Urinary bladder (tissue), 4 donors: ENCODE measurements around the gene PQBP1. TPM values are rescaled to one million over a fixed set of nuclear protein-coding genes. Genes with fewer than 3 reads are reported as not detected.

Experiments
- DNase-seq: peaks from one replicate; pipeline ENCODE4 v3.0.0-alpha.2; 2015; ENCODE audit errors: extremely low spot score
- H3K27ac ChIP-seq: one replicate; pipeline ENCODE4 v1.5.1; 2013; ENCODE audit warnings: low read depth, mild to moderate bottlenecking, moderate library complexity
- H3K36me3 ChIP-seq: one replicate; pipeline ENCODE4 v1.6.1; 2013; ENCODE audit warnings: mild to moderate bottlenecking, moderate library complexity; ENCODE audit not compliant: insufficient read depth
- H3K4me1 ChIP-seq: one replicate; pipeline ENCODE4 v1.6.1; 2013; ENCODE audit warnings: mild to moderate bottlenecking, moderate library complexity; ENCODE audit not compliant: insufficient read depth
- H3K4me3 ChIP-seq: one replicate; pipeline ENCODE4 v1.5.1; 2013; ENCODE audit warnings: low read depth, low read length
- WGBS: extraction: QIAGEN DNeasy Blood & Tissue Kit; methylation state at CpG from one replicate; pipeline ENCODE4 v1.1.7; 2013; 5-methylcytosine and 5-hydroxymethylcytosine counted together
- polyA plus RNA-seq: library from polyadenylated mRNA; stranded (reverse); fragments of 200-250 nt; gene quantifications from one replicate; pipeline ENCODE4 v1.2.3, GENCODE V29; 2013
- total RNA-seq: library from RNA; depleted of rRNA; stranded (reverse); fragments of >200 nt; gene quantifications from one replicate; pipeline ENCODE4 v1.2.3, GENCODE V29; 2014
- donor health status: healthy with polysubstance abuse.
- donor health status: healthy.

PQBP1 gene
- total and polyA plus RNA-seq, 2 donors, result 13.9 to 102 TPM

DNA sequence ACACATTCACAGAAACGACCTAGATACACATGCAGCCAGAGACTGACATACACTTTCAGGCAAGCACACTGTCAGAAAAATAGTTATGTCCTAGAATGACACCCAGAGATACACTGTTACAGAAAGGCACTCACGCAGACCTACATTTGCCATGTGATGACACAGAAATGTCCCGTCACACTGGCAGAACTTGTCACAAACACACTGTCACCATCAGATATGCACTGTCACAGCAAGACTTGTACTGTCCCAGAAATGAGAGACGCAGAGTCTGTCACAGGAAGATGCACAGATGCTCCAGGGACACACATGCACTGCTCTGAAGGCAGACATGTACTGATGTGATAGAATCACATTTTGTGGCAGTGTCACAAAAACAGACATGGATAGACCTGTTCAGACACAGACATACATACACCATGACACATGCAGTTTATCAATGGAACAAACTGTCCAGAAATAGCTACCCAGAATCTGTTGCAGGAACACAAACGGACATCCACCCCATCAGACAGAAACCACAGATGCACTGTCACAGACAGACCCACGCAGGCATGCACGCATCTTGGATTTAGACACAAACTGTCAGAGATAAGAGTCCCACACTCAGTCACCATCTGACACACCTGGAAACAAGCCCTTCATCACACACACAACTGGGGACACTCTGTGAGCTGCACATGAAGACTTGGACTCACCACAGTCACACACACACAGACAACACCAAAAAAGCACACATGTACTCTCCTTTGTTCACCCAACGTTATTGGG is 22.4 kb downstream of the PQBP1 start:
- 47% methylated on average over 8 of the region's 8 CpGs for WGBS
- DNase-seq, result no peak
- H3K27ac ChIP-seq, result no peak overlapping the region

DNA sequence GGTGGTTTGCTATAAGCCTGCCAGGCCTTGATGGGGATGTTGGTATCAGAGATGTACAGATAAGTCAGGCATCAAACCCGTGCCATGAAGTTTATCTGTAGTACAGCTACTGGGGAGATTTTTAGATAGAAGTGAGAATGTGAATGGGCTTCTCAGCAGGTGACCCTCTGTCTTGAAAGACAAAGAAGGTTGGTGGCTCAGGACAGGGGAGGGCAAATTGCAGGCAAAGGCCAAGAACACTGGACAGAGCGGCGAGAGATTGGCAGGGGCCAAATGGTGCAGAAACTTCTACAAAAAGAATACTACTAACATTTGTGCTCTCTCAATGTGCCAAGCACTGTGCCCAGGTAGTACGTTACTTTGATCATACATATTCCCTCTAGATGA is 23.0 kb downstream of the PQBP1 start:
- DNase-seq, result no peak
- no peak overlapping the region for H3K27ac ChIP-seq
- WGBS, result 82% methylated on average over 4 of the region's 4 CpGs
- H3K36me3 ChIP-seq, result no peaks in the 10 kb centered on the region
- H3K4me3 ChIP-seq, result no peak overlapping the region
- no peaks in the 10 kb centered on the region for H3K4me1 ChIP-seq

More for the DNA sequence above, 22.4 kb downstream of the PQBP1 start:
- Histone ChIP-seq H3K4me1 (no peaks in the 10 kb centered on the region), H3K4me3 (no peak overlapping the region), H3K36me3 (no peaks in the 10 kb centered on the region)

DNA sequence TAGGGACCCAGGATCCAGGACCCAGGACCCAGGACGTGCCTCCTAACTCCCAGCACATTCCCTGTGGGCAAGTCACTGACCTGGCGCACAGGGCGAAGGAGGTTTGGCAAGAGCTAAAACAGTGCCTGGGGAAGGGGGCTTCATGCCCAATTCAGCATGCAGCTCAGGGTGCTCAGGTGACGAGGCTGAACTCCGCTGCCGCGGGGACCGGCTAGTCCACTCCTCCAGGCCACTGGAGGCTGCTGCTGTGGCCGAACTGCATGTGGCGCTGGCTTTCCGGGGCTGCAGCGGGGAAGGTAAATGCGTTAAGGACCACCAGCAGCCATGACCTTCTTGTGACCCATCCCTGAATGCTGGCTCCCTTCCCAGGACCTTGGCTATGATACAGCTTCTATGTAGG is 26.0 kb downstream of the PQBP1 start:
- H3K4me3 ChIP-seq, result no peak overlapping the region
- 94% methylated on average over 13 of the region's 13 CpGs for WGBS
- no peak overlapping the region for H3K27ac ChIP-seq
- H3K4me1 ChIP-seq, result no peaks in the 10 kb centered on the region
- no peaks in the 10 kb centered on the region for H3K36me3 ChIP-seq
- DNase-seq, result no peak

DNA sequence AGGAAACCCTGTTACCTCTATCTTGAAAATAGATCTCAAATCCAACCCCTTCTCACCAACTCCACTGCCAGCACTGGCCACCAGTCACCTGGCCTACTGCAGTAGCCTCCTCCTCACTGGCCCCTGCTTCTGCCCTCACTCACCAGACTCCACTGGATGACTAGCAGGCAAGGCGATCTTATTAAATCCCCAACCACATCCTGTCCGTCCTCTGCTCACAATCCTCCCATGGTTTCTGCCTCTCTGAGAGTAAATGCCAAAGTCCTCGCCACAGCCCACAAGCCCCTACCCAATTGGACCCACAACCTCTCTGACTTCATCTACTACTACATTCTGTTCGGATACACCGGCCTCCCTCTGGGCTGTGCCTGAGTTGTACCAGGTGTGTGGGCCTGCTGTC is 26.5 kb downstream of the PQBP1 start:
- H3K4me3 ChIP-seq, result no peak overlapping the region
- DNase-seq, result no peak

DNA sequence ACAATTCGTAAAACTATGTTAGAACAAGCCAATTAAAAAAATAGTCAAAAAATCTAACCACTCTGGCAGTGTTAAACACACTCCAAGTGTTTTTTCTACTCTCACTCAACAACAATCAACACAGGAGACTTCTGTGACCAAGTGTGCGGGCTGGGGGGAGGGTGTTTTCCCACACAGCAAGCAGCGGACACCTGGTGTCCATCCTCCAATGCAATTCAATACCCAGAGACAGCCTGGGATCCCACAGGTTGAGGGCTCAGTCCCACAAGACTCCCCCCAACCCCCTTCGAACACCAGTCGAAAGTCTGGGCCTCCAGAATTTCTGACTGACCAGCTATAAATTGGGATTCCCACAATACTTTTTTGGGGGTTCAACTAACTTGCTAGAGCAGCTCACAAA is 29.4 kb downstream of the PQBP1 start:
- DNase-seq, result no peak

More for the DNA sequence above, 26.5 kb downstream of the PQBP1 start:
- WGBS, result 84% methylated on average over 5 of the region's 5 CpGs
- no peaks in the 10 kb centered on the region for H3K36me3 ChIP-seq
- no peaks in the 10 kb centered on the region for H3K4me1 ChIP-seq
- no peak overlapping the region for H3K27ac ChIP-seq

DNA sequence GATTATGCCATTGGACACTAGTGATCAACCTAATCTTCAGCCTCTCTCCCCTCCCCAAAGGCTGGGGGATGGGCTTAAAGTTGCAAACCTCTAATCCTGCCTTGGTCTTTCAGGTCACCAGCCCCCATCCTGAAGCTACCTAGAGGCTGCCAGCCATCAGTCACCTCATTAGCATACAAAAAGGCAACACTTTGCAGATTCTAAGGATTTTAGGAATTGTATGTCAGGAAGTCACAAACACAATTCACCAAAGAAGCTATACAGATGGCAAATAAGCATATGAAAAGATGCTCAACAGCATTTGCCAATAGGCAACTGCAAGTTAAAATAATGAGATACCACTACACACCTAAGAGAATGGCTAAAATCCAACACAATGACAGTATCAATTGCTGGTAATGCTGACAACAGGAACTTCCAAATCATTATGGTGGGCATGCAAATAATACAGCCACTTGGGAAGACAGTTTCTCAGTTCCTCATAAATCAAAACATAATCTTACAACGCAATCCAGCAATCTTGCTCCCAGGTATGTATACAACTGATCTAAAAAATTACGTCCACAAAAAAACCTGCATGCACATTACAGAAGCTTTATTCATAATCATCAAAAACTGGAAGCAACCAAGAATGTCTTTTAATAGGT is 30.1 kb downstream of the PQBP1 start:
- 70% methylated on average over 2 of the region's 2 CpGs for WGBS
- Histone ChIP-seq H3K27ac (no peak overlapping the region), H3K36me3 (no peaks in the 10 kb centered on the region), H3K4me1 (no peaks in the 10 kb centered on the region), H3K4me3 (no peak overlapping the region)
- no peak for DNase-seq

More for the DNA sequence above, 29.4 kb downstream of the PQBP1 start:
- Histone ChIP-seq H3K36me3 (no peaks in the 10 kb centered on the region), H3K27ac (no peak overlapping the region), H3K4me1 (no peaks in the 10 kb centered on the region), H3K4me3 (no peak overlapping the region)
- WGBS, result 76% methylated on average over 5 of the region's 5 CpGs

DNA sequence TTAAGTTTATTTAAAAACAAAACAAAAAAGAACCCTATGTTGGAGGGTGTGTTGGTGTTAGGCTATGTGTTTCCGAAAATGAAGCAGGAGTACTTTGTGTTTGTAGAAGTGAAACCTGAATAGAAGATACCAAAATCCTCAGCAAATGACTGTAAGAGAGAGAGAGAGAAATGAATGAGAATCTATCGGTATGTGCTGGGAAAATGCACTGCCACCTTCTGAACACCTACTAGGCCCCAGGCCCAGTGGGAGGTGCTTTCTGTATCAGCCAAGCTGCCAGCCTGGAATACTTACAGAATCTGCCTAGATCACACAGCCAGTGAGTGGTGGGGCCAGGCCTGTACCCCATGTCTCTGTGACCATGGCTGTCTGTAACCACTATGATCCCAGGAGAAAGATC is 36.0 kb downstream of the PQBP1 start:
- Histone ChIP-seq H3K36me3 (peaks cover 6% of the 10 kb centered on the region), H3K4me3 (no peak overlapping the region), H3K27ac (no peak overlapping the region), H3K4me1 (no peaks in the 10 kb centered on the region)
- no peak for DNase-seq
- 93% methylated on average over 2 of the region's 2 CpGs for WGBS

DNA sequence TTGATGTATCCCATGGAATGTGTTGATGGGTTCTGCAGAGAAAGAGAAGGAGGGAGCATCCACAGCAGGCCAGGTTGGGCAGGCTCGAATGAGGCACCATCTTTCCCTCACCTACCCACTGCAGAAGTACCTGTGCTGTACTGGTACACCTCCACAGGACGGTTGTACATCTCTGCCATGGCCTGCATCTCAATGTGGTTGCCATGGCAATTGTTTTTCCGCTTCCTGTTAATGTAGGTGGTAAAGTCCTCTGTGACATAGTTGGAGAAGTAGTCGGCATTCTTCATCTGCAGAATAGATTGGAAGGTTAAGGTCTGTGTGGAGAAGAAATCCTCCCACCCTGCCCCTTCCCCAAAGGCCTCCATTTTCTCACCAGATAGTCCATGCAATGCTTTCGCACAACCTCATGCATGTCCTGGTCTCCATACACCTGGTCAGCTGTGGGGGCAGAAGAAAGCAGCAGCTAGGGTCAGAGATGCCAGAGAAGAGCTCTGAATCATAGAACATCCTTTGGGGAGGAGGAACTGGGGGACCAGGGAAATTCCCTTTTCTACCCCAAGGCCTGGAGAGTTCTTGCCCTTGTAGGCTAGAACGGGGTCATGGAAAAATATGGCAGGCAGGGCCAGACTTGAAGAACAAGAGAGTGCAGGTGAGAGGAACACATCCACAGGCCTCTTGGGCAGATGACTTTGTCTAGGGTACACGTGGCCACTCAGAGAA is 37.0 kb downstream of the PQBP1 start:
- DNase-seq, result no peak
- Histone ChIP-seq H3K27ac (no peak overlapping the region), H3K4me1 (no peaks in the 10 kb centered on the region), H3K36me3 (peaks cover 6% of the 10 kb centered on the region), H3K4me3 (no peak overlapping the region)
- 92% methylated on average over 7 of the region's 7 CpGs for WGBS

DNA sequence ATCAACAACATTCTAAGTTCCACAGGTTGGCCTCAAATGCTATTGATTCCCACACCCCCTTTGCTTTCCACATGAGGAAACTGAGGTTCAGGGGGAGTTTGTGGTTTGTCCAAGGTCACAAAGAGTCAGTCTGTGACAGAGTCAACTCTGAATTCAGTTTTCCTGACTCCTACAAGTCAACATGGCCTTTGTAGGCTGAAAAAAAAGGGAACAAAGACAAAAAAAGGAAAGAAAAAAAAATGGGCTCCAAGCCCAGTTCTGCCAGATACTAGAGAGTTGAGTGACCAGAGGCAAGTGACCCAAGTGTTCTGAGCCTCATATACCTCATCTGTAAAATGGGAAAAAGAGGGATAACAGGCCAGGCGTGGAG is 37.6 kb downstream of the PQBP1 start:
- Histone ChIP-seq H3K27ac (no peak overlapping the region), H3K4me1 (no peaks in the 10 kb centered on the region), H3K36me3 (peaks cover 6% of the 10 kb centered on the region), H3K4me3 (no peak overlapping the region)
- DNase-seq, result no peak
- WGBS, result 88% methylated on average over 1 of the region's 1 CpG

DNA sequence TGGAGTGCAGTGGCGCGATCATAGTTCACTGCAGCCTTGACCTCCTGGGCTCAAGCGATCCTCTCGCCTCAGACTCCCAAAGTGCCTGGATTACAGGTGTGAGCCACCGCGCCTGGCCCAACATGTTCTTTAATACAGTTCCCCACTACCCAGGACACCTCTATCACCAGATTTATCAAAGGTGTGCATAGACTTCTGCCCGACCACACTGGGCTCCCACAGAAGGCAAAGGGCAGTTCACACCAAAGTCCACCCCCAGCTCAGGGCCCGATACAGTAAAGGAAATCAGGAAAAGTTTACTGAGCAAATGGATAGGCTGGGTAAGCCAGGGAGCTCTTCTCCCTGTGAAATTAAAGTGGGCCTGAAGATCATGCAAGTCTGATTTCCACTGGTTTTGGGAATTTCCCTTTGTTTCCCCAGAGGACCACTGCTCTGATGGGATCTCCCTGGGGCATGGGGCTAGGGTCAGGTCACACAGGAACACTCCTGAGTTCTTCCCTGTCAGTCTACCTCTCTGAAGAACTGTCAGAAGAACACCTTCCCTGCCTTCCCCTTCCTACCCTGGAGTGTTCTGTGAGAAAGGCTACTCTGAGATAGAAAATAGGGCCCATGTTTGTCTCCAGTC is 38.8 kb downstream of the PQBP1 start:
- no peaks in the 10 kb centered on the region for H3K4me1 ChIP-seq
- peaks cover 6% of the 10 kb centered on the region for H3K36me3 ChIP-seq
- H3K4me3 ChIP-seq, result no peak overlapping the region
- no peak overlapping the region for H3K27ac ChIP-seq
- no peak for DNase-seq
- WGBS, result 94% methylated on average over 8 of the region's 8 CpGs

DNA sequence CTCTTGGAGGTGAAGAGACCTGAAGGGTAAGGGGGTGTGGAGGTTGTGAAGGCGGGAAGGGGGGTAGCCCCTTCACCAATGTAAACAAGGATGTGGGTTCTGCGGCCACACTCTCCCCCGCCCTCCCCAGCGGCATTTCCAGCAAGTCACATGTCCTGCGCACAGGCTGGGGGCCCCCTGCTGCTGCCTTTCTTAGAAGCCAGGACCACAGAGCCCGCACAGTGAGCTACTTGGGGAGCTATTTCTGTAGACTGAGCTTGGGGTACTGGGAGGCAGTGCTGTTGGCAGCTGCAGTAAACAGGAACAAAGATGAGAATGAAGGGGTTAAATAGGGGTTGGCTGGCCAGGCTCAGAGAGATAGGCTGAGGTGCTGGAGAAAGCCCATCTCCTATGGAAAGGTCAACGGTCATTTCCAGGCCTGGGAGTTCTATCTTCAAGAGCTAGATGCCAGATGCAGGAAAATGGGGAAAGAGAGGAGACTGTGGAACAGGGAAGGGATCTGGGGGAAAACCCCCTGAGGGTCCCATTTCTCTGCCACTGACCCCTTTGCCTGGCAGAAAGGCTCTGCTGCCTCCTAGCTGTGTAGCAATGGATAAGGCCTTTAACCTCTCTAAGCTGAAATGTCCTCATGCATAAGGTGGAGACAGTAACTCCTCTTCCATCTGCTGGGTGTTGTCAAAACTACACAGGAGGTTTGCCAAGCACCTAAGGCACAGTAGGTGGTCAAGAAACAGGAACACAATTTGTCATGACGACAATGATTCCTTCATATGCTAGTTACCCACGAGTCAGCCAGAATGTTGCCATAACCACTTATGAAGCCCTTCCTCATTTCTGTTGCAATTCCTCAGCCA is 39.6 kb downstream of the PQBP1 start:
- Histone ChIP-seq H3K4me1 (no peaks in the 10 kb centered on the region), H3K36me3 (peaks cover 6% of the 10 kb centered on the region), H3K4me3 (no peak overlapping the region), H3K27ac (no peak overlapping the region)
- no peak for DNase-seq
- 39% methylated on average over 9 of the region's 9 CpGs for WGBS

DNA sequence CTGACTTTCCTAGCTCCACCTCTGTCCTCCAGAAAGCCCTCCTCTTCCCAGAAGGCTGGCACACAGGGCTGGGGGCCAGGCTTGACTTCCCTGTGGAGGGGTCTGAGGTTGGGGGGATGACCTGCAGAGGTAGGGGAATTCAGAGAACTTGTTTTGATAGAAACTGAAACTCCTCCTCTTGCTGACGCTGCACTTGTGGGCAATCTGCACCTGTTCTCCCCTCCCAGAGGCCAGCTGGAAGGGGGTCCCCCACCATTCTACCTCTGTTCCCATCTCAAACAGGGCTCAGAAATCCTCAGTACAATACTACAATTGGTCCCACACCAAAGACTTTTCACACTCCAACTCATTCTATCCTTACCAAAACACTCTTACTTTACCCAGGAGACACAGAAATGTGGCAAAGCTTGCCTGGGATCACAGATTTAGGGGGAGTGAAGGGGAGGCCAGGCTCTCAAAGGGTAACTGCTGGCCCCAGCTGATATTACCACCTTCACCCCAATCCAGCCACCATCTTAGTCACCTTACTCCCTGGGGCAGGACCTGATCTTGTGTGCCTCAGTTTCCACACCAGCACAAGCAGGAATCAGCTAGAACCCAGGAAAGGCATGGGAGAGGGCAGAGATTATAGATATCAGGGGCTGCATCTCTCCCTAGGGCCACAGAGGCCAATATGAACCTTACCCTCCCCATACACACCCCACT is 41.1 kb downstream of the PQBP1 start:
- H3K4me3 ChIP-seq, result no peak overlapping the region
- no peak overlapping the region for H3K27ac ChIP-seq
- WGBS, result 86% methylated on average over 1 of the region's 1 CpG
- no peak for DNase-seq
- peaks cover 6% of the 10 kb centered on the region for H3K36me3 ChIP-seq
- no peaks in the 10 kb centered on the region for H3K4me1 ChIP-seq
